ENCODE results near the gene G0S2. TPM values are rescaled to one million over a fixed set of nuclear protein-coding genes. Genes with fewer than 3 reads are reported as not detected.

Gene G0S2
- total RNA-seq, 1 donor from 2014 or later: 19.9 TPM

- intact Hi-C loops (cut with DNase I): no loop called here
- Histone ChIP-seq H3K4me3 (no peak overlapping the region), H3K36me3 (no peaks in the 10 kb centered on the region), H3K9me3 (no peaks in the 10 kb centered on the region), H3K27me3 (ENCODE audit: low read depth) (no peaks in the 10 kb centered on the region), H3K27ac (no peak overlapping the region), H3K4me1 (no peaks in the 10 kb centered on the region)
- DNase-seq (no peak), ATAC-seq (no peak)
- TF ChIP-seq CTCF (IDR thresholded peaks at IDR 0.05): no peak
Measured at GRCh38 chr1:209714338-209714737, 39.1 kb downstream of the G0S2 start.

GRCh38 chr1:209715314-209715713 lies 40.1 kb downstream of the G0S2 start:
- no peak overlapping the region for H3K27ac ChIP-seq

GRCh38 chr1:209717818-209718217 lies 42.6 kb downstream of the G0S2 start:
- intact Hi-C loops (cut with DNase I): no loop called here
- no peak for ATAC-seq
- no peak for TF ChIP-seq CTCF (IDR thresholded peaks at IDR 0.05)
- Histone ChIP-seq H3K9me3 (no peaks in the 10 kb centered on the region), H3K27ac (no peak overlapping the region), H3K4me1 (no peaks in the 10 kb centered on the region), H3K36me3 (no peaks in the 10 kb centered on the region), H3K4me3 (no peak overlapping the region), H3K27me3 (ENCODE audit: low read depth) (no peaks in the 10 kb centered on the region)
- DNase-seq: no peak

More at GRCh38 chr1:209715314-209715713, 40.1 kb downstream of the G0S2 start:
- no peak for ATAC-seq
- no peak for TF ChIP-seq CTCF (IDR thresholded peaks at IDR 0.05)
- no peak overlapping the region for H3K4me3 ChIP-seq
- H3K27me3 ChIP-seq (ENCODE audit: low read depth): no peaks in the 10 kb centered on the region
- H3K4me1 ChIP-seq: no peaks in the 10 kb centered on the region
- H3K9me3 ChIP-seq: no peaks in the 10 kb centered on the region
- H3K36me3 ChIP-seq: no peaks in the 10 kb centered on the region
- intact Hi-C loops (cut with DNase I): no loop called here
- no peak for DNase-seq

- no peak overlapping the region for H3K4me3 ChIP-seq
- no peak overlapping the region for H3K27ac ChIP-seq
- H3K9me3 ChIP-seq: no peaks in the 10 kb centered on the region
- TF ChIP-seq CTCF (IDR thresholded peaks at IDR 0.05): no peak
- H3K27me3 ChIP-seq (ENCODE audit: low read depth): no peaks in the 10 kb centered on the region
- H3K4me1 ChIP-seq: no peaks in the 10 kb centered on the region
- DNase-seq (no peak), ATAC-seq (no peak)
- no peaks in the 10 kb centered on the region for H3K36me3 ChIP-seq
- intact Hi-C loops (cut with DNase I): no loop called here
Measured at GRCh38 chr1:209720326-209720725, 45.1 kb downstream of the G0S2 start.

GRCh38 chr1:209720826-209721225 lies 45.6 kb downstream of the G0S2 start:
- no peaks in the 10 kb centered on the region for H3K36me3 ChIP-seq
- no peak for DNase-seq
- no peaks in the 10 kb centered on the region for H3K4me1 ChIP-seq
- H3K27ac ChIP-seq: no peak overlapping the region
- ATAC-seq: no peak
- no peak overlapping the region for H3K4me3 ChIP-seq
- intact Hi-C loops (cut with DNase I): no loop called here
- H3K27me3 ChIP-seq (ENCODE audit: low read depth): no peaks in the 10 kb centered on the region
- no peaks in the 10 kb centered on the region for H3K9me3 ChIP-seq
- TF ChIP-seq CTCF (IDR thresholded peaks at IDR 0.05): no peak

GRCh38 chr1:209721323-209721722 lies 46.1 kb downstream of the G0S2 start:
- no peak overlapping the region for H3K27ac ChIP-seq
- no peaks in the 10 kb centered on the region for H3K36me3 ChIP-seq
- H3K4me1 ChIP-seq: no peaks in the 10 kb centered on the region
- DNase-seq (no peak), ATAC-seq (no peak)
- H3K27me3 ChIP-seq (ENCODE audit: low read depth): no peaks in the 10 kb centered on the region
- no peaks in the 10 kb centered on the region for H3K9me3 ChIP-seq
- no peak overlapping the region for H3K4me3 ChIP-seq
- intact Hi-C loops (cut with DNase I): no loop called here
- TF ChIP-seq CTCF (IDR thresholded peaks at IDR 0.05): no peak
